HL-60 (cell line): ENCODE results near the gene BBIP1.

Experiments
- CTCF ChIP-seq: IDR thresholded peaks from one replicate; pipeline ENCODE4 v1.5.1; 2011; ENCODE audit warnings: low read length, control low read depth, inconsistent platforms; ENCODE audit not compliant: insufficient read depth
- GABPA ChIP-seq: IDR thresholded peaks from 2 replicates; pipeline ENCODE4 v1.6.1; 2012; ENCODE audit warnings: low read depth
- SPI1 ChIP-seq: IDR thresholded peaks from 2 replicates; pipeline ENCODE4 v1.6.1; 2012; ENCODE audit warnings: low read depth, mild to moderate bottlenecking, borderline replicate concordance

- TF ChIP-seq GABPA (no peak), SPI1 (no peak), CTCF (no peak)
These were observed 40.7 kb upstream of the BBIP1 start for GRCh38 chr10:110959379-110960332.
